GM12878 (cell line): Measurements from ENCODE around the gene ADAM15. TPM values are rescaled to one million over a fixed set of nuclear protein-coding genes. Genes with fewer than 3 reads are reported as not detected.

Experiments
- CREB1 ChIP-seq: IDR thresholded peaks from 2 replicates; pipeline ENCODE4 v1.6.1; 2012; ENCODE audit warnings: low read depth, mild to moderate bottlenecking, inconsistent platforms
- CUX1 ChIP-seq: IDR thresholded peaks from 2 replicates; pipeline ENCODE4 v1.6.1; 2012; ENCODE audit warnings: improper control_type of control experiment, low read depth, low read length; ENCODE audit not compliant: insufficient replicate concordance
- E4F1 ChIP-seq: fragments of 450-650 bp; IDR thresholded peaks from 2 replicates; pipeline ENCODE4 v1.6.1; 2018; ENCODE audit warnings: borderline replicate concordance, mild to moderate bottlenecking; ENCODE audit not compliant: partially characterized antibody
- GATAD2B ChIP-seq: fragments of 450-650 bp; conservative IDR thresholded peaks from 2 replicates; pipeline ENCODE4 v1.6.1; 2017; ENCODE audit warnings: low read depth, mild to moderate bottlenecking, moderate library complexity
- NFIC ChIP-seq: IDR thresholded peaks from 2 replicates; pipeline ENCODE4 v1.6.1; 2012; ENCODE audit warnings: low read depth, mild to moderate bottlenecking, inconsistent platforms, low read length, moderate library complexity
- NR2C2 ChIP-seq: IDR thresholded peaks from 2 replicates; pipeline ENCODE4 v1.6.1; 2011; ENCODE audit warnings: borderline replicate concordance, low read depth; ENCODE audit not compliant: control insufficient read depth, insufficient read length
- POLR2A ChIP-seq: IDR thresholded peaks from 2 replicates; pipeline ENCODE4 v1.6.1; 2011; ENCODE audit warnings: low read depth, mild to moderate bottlenecking, low read length
- RELA ChIP-seq: fragments of 450-650 bp; IDR thresholded peaks from 2 replicates; pipeline ENCODE4 v1.8.0; 2014; ENCODE audit warnings: borderline replicate concordance; ENCODE audit not compliant: partially characterized antibody
- RUNX3 ChIP-seq: IDR thresholded peaks from 2 replicates; pipeline ENCODE4 v1.6.1; 2012; ENCODE audit warnings: low read length, inconsistent platforms
- SIN3A ChIP-seq: IDR thresholded peaks from 2 replicates; pipeline ENCODE4 v1.6.1; 2012; ENCODE audit warnings: low read depth, low read length, improper control_type of control experiment
- SPI1 ChIP-seq: IDR thresholded peaks from 2 replicates; pipeline ENCODE4 v1.6.1; 2011; ENCODE audit warnings: low read depth, mild to moderate bottlenecking, low read length, moderate library complexity, borderline replicate concordance; ENCODE audit not compliant: insufficient read depth
- SUZ12 ChIP-seq: fragments of 200-600 bp; sonication (generic); IDR thresholded peaks from one replicate; pipeline ENCODE4 v1.6.1; 2018; ENCODE audit warnings: antibody characterized with exemption, mild to moderate bottlenecking; ENCODE audit not compliant: unreplicated experiment
- TAF1 ChIP-seq: IDR thresholded peaks from 2 replicates; pipeline ENCODE4 v1.6.1; 2011; ENCODE audit warnings: mild to moderate bottlenecking, low read depth, low read length, borderline replicate concordance
- TCF12 ChIP-seq: IDR thresholded peaks from 2 replicates; pipeline ENCODE4 v1.6.1; 2011; ENCODE audit warnings: low read depth, mild to moderate bottlenecking, low read length
- TCF3 ChIP-seq: IDR thresholded peaks from 2 replicates; pipeline ENCODE4 v1.6.1; 2012; ENCODE audit warnings: low read depth, mild to moderate bottlenecking, low read length, borderline replicate concordance; ENCODE audit not compliant: insufficient read depth
- ZBED1 ChIP-seq: IDR thresholded peaks from 2 replicates; pipeline ENCODE4 v1.6.1; 2016; ENCODE audit warnings: borderline replicate concordance
- polyA plus RNA-seq, 11 experiments: library from polyadenylated mRNA; depleted of rRNA in 4 of 11; unstranded in 6 of 11; stranded (reverse) in 5 of 11; fragments of >200 nt; fragmentation: Nextera tagmentation in 4 of 11; fragmentation: Illumina TruSeq in 1 of 11; extraction: Ambion mirVana in 4 of 11; extraction: Trizol in 1 of 11; gene quantifications; 1 replicate in 1 of 11; 2 replicates in 10 of 11; pipeline versions ENCODE4 v1.2.1 to v1.2.3, GENCODE V29; 2011 to 2016; ENCODE audit warnings: inconsistent platforms in 2 of 11, missing spikeins in 2 of 11, low read depth in 1 of 11
- total RNA-seq, 4 experiments: library from RNA; depleted of rRNA in 3 of 4; stranded (reverse); fragments of >200 nt in 3 of 4; fragmentation: Illumina TruSeq in 1 of 4; extraction: Trizol in 1 of 4; gene quantifications; 2 replicates each; pipeline versions ENCODE4 v1.2.1 to v1.2.3, GENCODE V29; 2013 to 2021
- TF ChIP-seq, protein P1 (sequence below): fragments of 450-650 bp; IDR thresholded peaks from 2 replicates; pipeline ENCODE4 v1.6.1; 2018; ENCODE audit warnings: mild to moderate bottlenecking, low read depth, moderate library complexity; ENCODE audit not compliant: partially characterized antibody
- TF ChIP-seq, protein P2 (sequence below): IDR thresholded peaks from 2 replicates; pipeline ENCODE4 v1.6.1; 2012; ENCODE audit warnings: low read depth, low read length, improper control_type of control experiment

The ADAM15 gene
- total and polyA plus RNA-seq, 10 of the 15 experiments (the other 5 are each of a cell fraction or from before 2014, with no cell fraction given), result 0.29 to 38.8 (median 14.7) TPM

DNA sequence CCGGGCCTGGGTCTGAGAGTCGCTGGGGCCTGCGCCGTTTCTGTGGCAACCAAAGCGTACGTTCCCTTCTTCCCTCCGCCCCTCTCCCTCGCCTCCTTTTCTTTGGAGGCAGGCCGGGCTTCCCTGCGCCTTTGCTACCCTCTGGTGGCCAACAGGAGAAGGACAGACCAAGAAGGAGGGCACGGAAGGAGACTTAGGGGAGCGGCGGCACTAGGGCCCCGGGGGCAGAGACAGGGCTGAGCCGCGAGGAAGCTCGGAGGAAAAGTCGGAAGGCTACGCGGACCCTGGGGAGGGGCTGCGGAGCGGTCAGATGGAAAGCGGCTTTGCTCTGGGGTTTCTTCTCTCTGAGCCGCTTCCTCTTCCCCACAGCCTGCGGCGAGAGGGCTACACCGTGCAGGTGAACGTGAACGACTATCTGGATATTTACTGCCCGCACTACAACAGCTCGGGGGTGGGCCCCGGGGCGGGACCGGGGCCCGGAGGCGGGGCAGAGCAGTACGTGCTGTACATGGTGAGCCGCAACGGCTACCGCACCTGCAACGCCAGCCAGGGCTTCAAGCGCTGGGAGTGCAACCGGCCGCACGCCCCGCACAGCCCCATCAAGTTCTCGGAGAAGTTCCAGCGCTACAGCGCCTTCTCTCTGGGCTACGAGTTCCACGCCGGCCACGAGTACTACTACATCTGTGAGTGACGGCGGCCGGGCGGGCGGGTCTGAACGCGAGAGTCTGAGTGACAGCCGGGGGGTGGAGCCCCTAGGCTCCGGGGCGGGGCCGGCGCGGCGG lies 33.8 kb downstream of the ADAM15 start (continued):
- TF ChIP-seq E4F1 (peak; percentile 78), NR2C2 (no peak), POLR2A (no peak; the same call in 1 of the 2 replicates), NFIC (no peak), TCF3 (no peak), SUZ12 (no peak), TCF12 (peak; percentile 20; the same call in 1 of the 2 replicates), CUX1 (no peak), SPI1 (no peak), GATAD2B (no peak), RELA (peak; percentile 77), SIN3A (peak; percentile 34), TAF1 (no peak), ZBED1 (no peak), CREB1 (peak; percentile 70), RUNX3 (peak; percentile 34; the same call in 1 of the 2 replicates)
- TF ChIP-seq, protein P1, sequence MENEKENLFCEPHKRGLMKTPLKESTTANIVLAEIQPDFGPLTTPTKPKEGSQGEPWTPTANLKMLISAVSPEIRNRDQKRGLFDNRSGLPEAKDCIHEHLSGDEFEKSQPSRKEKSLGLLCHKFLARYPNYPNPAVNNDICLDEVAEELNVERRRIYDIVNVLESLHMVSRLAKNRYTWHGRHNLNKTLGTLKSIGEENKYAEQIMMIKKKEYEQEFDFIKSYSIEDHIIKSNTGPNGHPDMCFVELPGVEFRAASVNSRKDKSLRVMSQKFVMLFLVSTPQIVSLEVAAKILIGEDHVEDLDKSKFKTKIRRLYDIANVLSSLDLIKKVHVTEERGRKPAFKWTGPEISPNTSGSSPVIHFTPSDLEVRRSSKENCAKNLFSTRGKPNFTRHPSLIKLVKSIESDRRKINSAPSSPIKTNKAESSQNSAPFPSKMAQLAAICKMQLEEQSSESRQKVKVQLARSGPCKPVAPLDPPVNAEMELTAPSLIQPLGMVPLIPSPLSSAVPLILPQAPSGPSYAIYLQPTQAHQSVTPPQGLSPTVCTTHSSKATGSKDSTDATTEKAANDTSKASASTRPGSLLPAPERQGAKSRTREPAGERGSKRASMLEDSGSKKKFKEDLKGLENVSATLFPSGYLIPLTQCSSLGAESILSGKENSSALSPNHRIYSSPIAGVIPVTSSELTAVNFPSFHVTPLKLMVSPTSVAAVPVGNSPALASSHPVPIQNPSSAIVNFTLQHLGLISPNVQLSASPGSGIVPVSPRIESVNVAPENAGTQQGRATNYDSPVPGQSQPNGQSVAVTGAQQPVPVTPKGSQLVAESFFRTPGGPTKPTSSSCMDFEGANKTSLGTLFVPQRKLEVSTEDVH, result peak; percentile 31
- TF ChIP-seq, protein P2, sequence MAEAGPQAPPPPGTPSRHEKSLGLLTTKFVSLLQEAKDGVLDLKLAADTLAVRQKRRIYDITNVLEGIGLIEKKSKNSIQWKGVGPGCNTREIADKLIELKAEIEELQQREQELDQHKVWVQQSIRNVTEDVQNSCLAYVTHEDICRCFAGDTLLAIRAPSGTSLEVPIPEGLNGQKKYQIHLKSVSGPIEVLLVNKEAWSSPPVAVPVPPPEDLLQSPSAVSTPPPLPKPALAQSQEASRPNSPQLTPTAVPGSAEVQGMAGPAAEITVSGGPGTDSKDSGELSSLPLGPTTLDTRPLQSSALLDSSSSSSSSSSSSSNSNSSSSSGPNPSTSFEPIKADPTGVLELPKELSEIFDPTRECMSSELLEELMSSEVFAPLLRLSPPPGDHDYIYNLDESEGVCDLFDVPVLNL, result no peak
